GM12878 (cell line): ENCODE data around the gene GPR155. TPM values are rescaled to one million over a fixed set of nuclear protein-coding genes. Genes with fewer than 3 reads are reported as not detected.

ENCODE experiments used
- ATAC-seq: fragments of 200-7000 bp; cut with Tn5 transposase; 3 replicates; pipeline ENCODE4 v1.9.1; 2020; ENCODE audit warnings: mild to moderate bottlenecking, moderate library complexity
- BruUV-seq: library from RNA; stranded (reverse); fragments of 400-500 nt; replicated peaks from 2 replicates; lab custom pipeline; 2021; lab: Mats Ljungman, UMichigan
- CTCF ChIA-PET: fragments of 300-600 bp; sonication (Branson Sonifier 250); formaldehyde crosslinking; extraction: SDS; loops from one replicate; lab custom pipeline; 2021; ENCODE audit warnings: inconsistent platforms; lab: Yijun Ruan, JAX
- POLR2A ChIA-PET: fragments of 350-600 bp; formaldehyde crosslinking; extraction: SDS; loops from one replicate; lab custom pipeline; 2021; ENCODE audit warnings: inconsistent platforms; lab: Charles Lee
- RAD21 ChIA-PET: fragments of 300-600 bp; sonication (Branson Sonifier 250); formaldehyde crosslinking; loops from one replicate; lab custom pipeline; 2023; ENCODE audit warnings: antibody characterized with exemption; ENCODE audit not compliant: unreplicated experiment; lab: Charles Lee
- SMC1A ChIA-PET: fragments of 300-600 bp; sonication (Branson Sonifier 250); formaldehyde crosslinking; loops from one replicate; lab custom pipeline; 2023; ENCODE audit not compliant: unreplicated experiment, uncharacterized antibody; lab: Charles Lee
- DNase-seq: peaks from one replicate; pipeline ENCODE4 v3.0.0-alpha.2; 2011; ENCODE audit warnings: low read depth, low spot score
- FAIRE-seq: peaks from 3 replicates; lab custom pipeline; 2011; peaks lifted over from hg19 to GRCh38; lab: Jason Lieb, UNC
- H2AFZ ChIP-seq: 2 replicates; pipeline ENCODE4 v1.6.0; 2011; ENCODE audit warnings: low read depth, low read length, control low read depth; ENCODE audit not compliant: control insufficient read depth
- H3K27ac ChIP-seq: 2 replicates; pipeline ENCODE4 v1.5.1; 2011; ENCODE audit warnings: control low read depth; ENCODE audit not compliant: control insufficient read depth, insufficient read depth
- H3K27me3 ChIP-seq, 2 experiments: replicated peaks in 1 of 2; 2 replicates each; pipeline versions ENCODE4 v1.6.0 to v1.6.1; 2011; ENCODE audit warnings: low read length in 1 of 2; ENCODE audit not compliant: control insufficient read depth in 2 of 2, insufficient read depth in 2 of 2
- H3K36me3 ChIP-seq, 2 experiments: 2 replicates each; pipeline ENCODE4 v1.5.1; 2011; ENCODE audit warnings: low read length in 1 of 2; ENCODE audit not compliant: control insufficient read depth in 2 of 2, insufficient read depth in 2 of 2
- H3K4me1 ChIP-seq: 2 replicates; pipeline ENCODE4 v1.6.1; 2011; ENCODE audit warnings: mild to moderate bottlenecking, low read length, moderate library complexity, mixed read lengths; ENCODE audit not compliant: control insufficient read depth, insufficient read depth
- H3K4me2 ChIP-seq: 2 replicates; pipeline ENCODE4 v1.6.0; 2011; ENCODE audit warnings: control low read depth; ENCODE audit not compliant: control insufficient read depth, insufficient read depth
- H3K4me3 ChIP-seq: fragments of 200-600 bp; sonication (generic); 2 replicates; pipeline ENCODE4 v1.5.1; 2016
- H3K79me2 ChIP-seq: 2 replicates; pipeline ENCODE4 v1.6.0; 2011; ENCODE audit warnings: low read length; ENCODE audit not compliant: control insufficient read depth, insufficient read depth
- H3K9ac ChIP-seq: 2 replicates; pipeline ENCODE4 v1.8.0; 2011; ENCODE audit warnings: low read length, control low read depth, mixed read lengths; ENCODE audit not compliant: control insufficient read depth, insufficient read depth
- H3K9me3 ChIP-seq: replicated peaks from 3 replicates; pipeline ENCODE4 v1.5.1; 2011; ENCODE audit warnings: mild to moderate bottlenecking, low read length; ENCODE audit not compliant: control insufficient read depth, insufficient read depth
- H4K20me1 ChIP-seq: 2 replicates; pipeline ENCODE4 v1.6.0; 2011; ENCODE audit not compliant: control insufficient read depth, insufficient read depth
- SP1 ChIP-seq: IDR thresholded peaks from one replicate; pipeline ENCODE4 v1.6.1; 2011; ENCODE audit warnings: low read depth, low read length
- SPI1 ChIP-seq: IDR thresholded peaks from 2 replicates; pipeline ENCODE4 v1.6.1; 2011; ENCODE audit warnings: low read depth, mild to moderate bottlenecking, low read length, moderate library complexity, borderline replicate concordance; ENCODE audit not compliant: insufficient read depth
- WGBS: methylation state at CpG from one replicate; pipeline ENCODE4 v1.1.6; 2016; ENCODE audit warnings: low lambda C conversion rate; ENCODE audit not compliant: insufficient replicate concordance, insufficient coverage; ENCODE audit errors: missing lambda C conversion rate; 5-methylcytosine and 5-hydroxymethylcytosine counted together
- in situ Hi-C: fragments of 300-500 bp; cut with MboI; formaldehyde crosslinking; loops from 9 replicates; pipeline ENCODE4 v1.14.3; 2018; ENCODE audit warnings: mixed read lengths
- intact Hi-C: fragments of 100-400 bp; cut with micrococcal nuclease; formaldehyde crosslinking; loops from one replicate; pipeline ENCODE4 v1.14.2; 2022; ENCODE audit not compliant: unreplicated experiment
- polyA plus RNA-seq, 11 experiments: library from polyadenylated mRNA; depleted of rRNA in 4 of 11; unstranded in 6 of 11; stranded (reverse) in 5 of 11; fragments of >200 nt; fragmentation: Nextera tagmentation in 4 of 11; fragmentation: Illumina TruSeq in 1 of 11; extraction: Ambion mirVana in 4 of 11; extraction: Trizol in 1 of 11; gene quantifications; 1 replicate in 1 of 11; 2 replicates in 10 of 11; pipeline versions ENCODE4 v1.2.1 to v1.2.3, GENCODE V29; 2011 to 2016; ENCODE audit warnings: inconsistent platforms in 2 of 11, missing spikeins in 2 of 11, low read depth in 1 of 11
- total RNA-seq, 4 experiments: library from RNA; depleted of rRNA in 3 of 4; stranded (reverse); fragments of >200 nt in 3 of 4; fragmentation: Illumina TruSeq in 1 of 4; extraction: Trizol in 1 of 4; gene quantifications; 2 replicates each; pipeline versions ENCODE4 v1.2.1 to v1.2.3, GENCODE V29; 2013 to 2021
- TF ChIP-seq, protein P1 (sequence below): fragments of 450-650 bp; IDR thresholded peaks from 2 replicates; pipeline ENCODE4 v1.6.1; 2017; ENCODE audit warnings: mild to moderate bottlenecking, moderate library complexity

GPR155 gene
- total and polyA plus RNA-seq, 10 of the 15 experiments (the other 5 are each of a cell fraction or from before 2014, with no cell fraction given): 0.53 to 3.0 (median 1.5) TPM

DNA sequence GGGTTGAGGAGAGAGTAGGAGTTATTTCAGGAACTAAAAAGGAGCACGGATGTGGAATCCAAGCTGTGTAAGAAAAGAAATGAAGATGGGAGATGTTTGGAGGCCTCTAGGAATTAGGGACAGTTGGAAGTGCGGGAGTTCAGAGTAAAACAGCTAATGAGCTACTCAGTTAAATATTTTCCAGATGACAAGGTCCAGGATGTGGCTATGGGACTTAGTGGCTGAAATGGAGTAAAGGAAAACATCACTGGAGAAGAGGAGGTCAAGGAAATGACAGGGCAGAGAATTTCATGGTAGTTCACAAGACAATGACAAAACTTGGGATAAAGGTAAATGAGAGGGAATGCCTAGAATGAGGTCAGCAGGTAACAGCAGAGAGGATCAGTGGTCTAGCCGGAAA lies 13.0 kb downstream of the GPR155 start:
- intact Hi-C loops (no loop called here), in situ Hi-C loops (no loop called here)
- no peaks in the 10 kb centered on the region for H3K79me2 ChIP-seq
- DNase-seq (no peak), FAIRE-seq (no peak), ATAC-seq (no peak)
- H3K9me3 ChIP-seq: no peaks in the 10 kb centered on the region
- H3K4me3 ChIP-seq: no peak overlapping the region
- no peak overlapping the region for H3K27ac ChIP-seq
- H3K36me3 ChIP-seq: no peaks in the 10 kb centered on the region
- WGBS: 73% methylated on average over 3 of the region's 3 CpGs
- no peaks in the 10 kb centered on the region; a peak in 1 of 4 replicates for H3K27me3 ChIP-seq
- ChIA-PET CTCF (interaction anchor here (0.5 to 3.7 kb wide), 7 partner anchors 9 to 1855 kb away, joined by 3 to 26 read pairs (median 3); no protein-coding TSS in a partner anchor), POLR2A (interaction anchor here (0.6 kb wide), 1 partner anchor 20 kb away, joined by 3 read pairs; no protein-coding TSS in a partner anchor), SMC1A (interaction anchor here (1.0 to 7.0 kb wide), 7 partner anchors 10 to 213 kb away, joined by 3 to 52 read pairs (median 5); no protein-coding TSS in a partner anchor), RAD21 (interaction anchor here (0.9 to 2.0 kb wide), 5 partner anchors 11 to 220 kb away, joined by 3 to 13 read pairs (median 3); no protein-coding TSS in a partner anchor)
- no peak overlapping the region for H3K9ac ChIP-seq
- BruUV-seq: no TSS peak
- no peaks in the 10 kb centered on the region for H4K20me1 ChIP-seq
- H2AFZ ChIP-seq: no peak overlapping the region
- no peak overlapping the region for H3K4me2 ChIP-seq
- no peaks in the 10 kb centered on the region for H3K4me1 ChIP-seq
- no peak for TF ChIP-seq SPI1

DNA sequence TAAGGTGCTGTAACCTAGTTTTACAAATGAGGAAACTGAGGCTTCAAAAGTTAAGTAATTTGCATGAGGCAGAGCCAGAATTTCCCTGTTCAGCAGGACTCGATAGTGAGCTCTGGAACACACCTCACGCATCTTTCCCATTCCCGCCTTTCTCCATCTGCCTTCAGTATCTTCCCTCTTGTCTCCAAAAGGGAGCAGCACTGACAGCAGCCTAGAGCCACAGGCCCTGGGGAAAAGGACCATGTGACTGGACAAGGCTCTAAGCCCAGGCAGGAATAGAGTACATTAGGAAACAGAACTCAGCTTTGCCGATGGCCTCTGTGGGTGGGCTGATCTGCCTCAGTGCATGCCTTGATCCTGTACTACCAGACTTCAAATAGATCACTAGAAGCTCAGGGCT lies 21.5 kb downstream of the GPR155 start:
- CTCF ChIA-PET: interaction anchor here (0.7 to 2.1 kb wide), 9 partner anchors 53 to 236 kb away, joined by 3 to 13 read pairs (median 3); no protein-coding TSS in a partner anchor
- Histone ChIP-seq H3K36me3 (no peaks in the 10 kb centered on the region), H3K4me3 (no peak overlapping the region), H3K79me2 (no peaks in the 10 kb centered on the region), H3K4me2 (no peak overlapping the region), H4K20me1 (no peaks in the 10 kb centered on the region), H3K4me1 (no peaks in the 10 kb centered on the region), H2AFZ (no peak overlapping the region), H3K27ac (no peak overlapping the region), H3K27me3 (no peaks in the 10 kb centered on the region), H3K9ac (no peak overlapping the region), H3K9me3 (no peaks in the 10 kb centered on the region)
- SMC1A ChIA-PET: interaction anchor here (0.8 to 1.7 kb wide), 8 partner anchors 15 to 82 kb away, joined by 3 to 6 read pairs (median 4); partner anchors contain the start of gene GPR155
- ATAC-seq (no peak), DNase-seq (no peak), FAIRE-seq (no peak)
- intact Hi-C loops (no loop called here), in situ Hi-C loops (no loop called here)
- RAD21 ChIA-PET: interaction anchor here (0.9 to 1.4 kb wide), 5 partner anchors 21 to 221 kb away, joined by 3 to 7 read pairs (median 4); partner anchors contain the start of gene GPR155
- POLR2A ChIA-PET: no interaction called here
- 100% methylated on average over 4 of the region's 4 CpGs for WGBS
- BruUV-seq: no TSS peak
- TF ChIP-seq SP1 (no peak), SPI1 (no peak)
- TF ChIP-seq, protein P1, sequence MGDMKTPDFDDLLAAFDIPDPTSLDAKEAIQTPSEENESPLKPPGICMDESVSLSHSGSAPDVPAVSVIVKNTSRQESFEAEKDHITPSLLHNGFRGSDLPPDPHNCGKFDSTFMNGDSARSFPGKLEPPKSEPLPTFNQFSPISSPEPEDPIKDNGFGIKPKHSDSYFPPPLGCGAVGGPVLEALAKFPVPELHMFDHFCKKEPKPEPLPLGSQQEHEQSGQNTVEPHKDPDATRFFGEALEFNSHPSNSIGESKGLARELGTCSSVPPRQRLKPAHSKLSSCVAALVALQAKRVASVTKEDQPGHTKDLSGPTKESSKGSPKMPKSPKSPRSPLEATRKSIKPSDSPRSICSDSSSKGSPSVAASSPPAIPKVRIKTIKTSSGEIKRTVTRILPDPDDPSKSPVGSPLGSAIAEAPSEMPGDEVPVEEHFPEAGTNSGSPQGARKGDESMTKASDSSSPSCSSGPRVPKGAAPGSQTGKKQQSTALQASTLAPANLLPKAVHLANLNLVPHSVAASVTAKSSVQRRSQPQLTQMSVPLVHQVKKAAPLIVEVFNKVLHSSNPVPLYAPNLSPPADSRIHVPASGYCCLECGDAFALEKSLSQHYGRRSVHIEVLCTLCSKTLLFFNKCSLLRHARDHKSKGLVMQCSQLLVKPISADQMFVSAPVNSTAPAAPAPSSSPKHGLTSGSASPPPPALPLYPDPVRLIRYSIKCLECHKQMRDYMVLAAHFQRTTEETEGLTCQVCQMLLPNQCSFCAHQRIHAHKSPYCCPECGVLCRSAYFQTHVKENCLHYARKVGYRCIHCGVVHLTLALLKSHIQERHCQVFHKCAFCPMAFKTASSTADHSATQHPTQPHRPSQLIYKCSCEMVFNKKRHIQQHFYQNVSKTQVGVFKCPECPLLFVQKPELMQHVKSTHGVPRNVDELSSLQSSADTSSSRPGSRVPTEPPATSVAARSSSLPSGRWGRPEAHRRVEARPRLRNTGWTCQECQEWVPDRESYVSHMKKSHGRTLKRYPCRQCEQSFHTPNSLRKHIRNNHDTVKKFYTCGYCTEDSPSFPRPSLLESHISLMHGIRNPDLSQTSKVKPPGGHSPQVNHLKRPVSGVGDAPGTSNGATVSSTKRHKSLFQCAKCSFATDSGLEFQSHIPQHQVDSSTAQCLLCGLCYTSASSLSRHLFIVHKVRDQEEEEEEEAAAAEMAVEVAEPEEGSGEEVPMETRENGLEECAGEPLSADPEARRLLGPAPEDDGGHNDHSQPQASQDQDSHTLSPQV: no peak
